ENCODE data around the gene CD300A.

DNA sequence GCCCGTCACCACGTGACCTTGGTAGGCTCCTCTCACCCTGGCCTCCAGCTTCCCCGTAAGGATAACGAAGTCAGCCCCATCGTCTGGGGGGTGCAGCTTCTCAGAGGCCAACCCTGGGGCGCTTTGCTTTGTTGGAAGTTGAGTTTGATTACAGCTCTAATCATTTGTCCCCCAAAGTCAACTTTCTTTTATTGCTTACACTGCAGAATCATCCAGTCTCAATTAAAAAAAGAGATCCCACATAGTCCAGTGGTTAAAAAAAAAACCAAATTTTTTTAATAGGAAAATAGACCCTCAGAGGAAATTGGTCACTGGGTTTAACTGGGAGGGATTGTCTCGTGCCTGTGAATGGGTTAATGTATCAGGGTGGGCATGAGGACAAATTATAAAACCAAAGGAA lies 42.3 kb upstream of the CD300A start:
- TF ChIP-seq, protein P1, sequence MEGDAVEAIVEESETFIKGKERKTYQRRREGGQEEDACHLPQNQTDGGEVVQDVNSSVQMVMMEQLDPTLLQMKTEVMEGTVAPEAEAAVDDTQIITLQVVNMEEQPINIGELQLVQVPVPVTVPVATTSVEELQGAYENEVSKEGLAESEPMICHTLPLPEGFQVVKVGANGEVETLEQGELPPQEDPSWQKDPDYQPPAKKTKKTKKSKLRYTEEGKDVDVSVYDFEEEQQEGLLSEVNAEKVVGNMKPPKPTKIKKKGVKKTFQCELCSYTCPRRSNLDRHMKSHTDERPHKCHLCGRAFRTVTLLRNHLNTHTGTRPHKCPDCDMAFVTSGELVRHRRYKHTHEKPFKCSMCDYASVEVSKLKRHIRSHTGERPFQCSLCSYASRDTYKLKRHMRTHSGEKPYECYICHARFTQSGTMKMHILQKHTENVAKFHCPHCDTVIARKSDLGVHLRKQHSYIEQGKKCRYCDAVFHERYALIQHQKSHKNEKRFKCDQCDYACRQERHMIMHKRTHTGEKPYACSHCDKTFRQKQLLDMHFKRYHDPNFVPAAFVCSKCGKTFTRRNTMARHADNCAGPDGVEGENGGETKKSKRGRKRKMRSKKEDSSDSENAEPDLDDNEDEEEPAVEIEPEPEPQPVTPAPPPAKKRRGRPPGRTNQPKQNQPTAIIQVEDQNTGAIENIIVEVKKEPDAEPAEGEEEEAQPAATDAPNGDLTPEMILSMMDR (IDR thresholded peaks at IDR 0.05) = no peak
- no peak for TF ChIP-seq POLR2A (IDR thresholded peaks at IDR 0.05)

All from adrenal gland (tissue), 5 donors.